Measurements from ENCODE around the gene CAPN3.

The CAPN3 gene

DNA sequence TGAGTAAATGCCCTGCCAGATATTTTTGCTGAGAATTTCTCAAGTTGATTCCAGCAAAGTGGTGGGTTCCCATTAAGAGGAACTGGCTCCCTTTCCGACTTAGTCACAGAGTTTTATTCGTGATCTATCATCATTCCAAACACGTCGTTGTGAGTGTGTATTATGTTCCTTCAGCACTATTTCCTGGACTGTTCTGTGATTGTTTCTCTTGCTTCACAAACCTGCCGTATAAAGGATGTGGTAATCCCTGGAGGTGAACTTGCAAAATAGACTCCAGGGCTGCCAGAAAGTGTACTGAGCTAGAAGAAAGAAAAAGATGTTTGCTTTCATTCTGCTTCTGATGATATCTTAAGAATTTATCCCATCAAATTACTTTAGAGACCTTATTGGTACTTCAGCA, 14.5 kb upstream of the CAPN3 start:
- Histone ChIP-seq H3K9me3 (replicated peaks in 1 of 2; ENCODE audit: control insufficient read depth in 2 of 2, insufficient read depth in 1 of 2, low read depth in 1 of 2, low read length in 2 of 2) (no peaks in the 10 kb centered on the region), H3K14ac (ENCODE audit: low read length) (no peak overlapping the region), H2BK120ac (ENCODE audit: low read depth, low read length) (no peak overlapping the region), H3K18ac (ENCODE audit: low read length) (no peak overlapping the region), H2AFZ (ENCODE audit: low read length) (no peak overlapping the region), H3K4me1 (ENCODE audit: control insufficient read depth in 2 of 2, insufficient read depth in 1 of 2, low read depth in 1 of 2, low read length in 2 of 2) (no peaks in the 10 kb centered on the region), H3K4me3 (ENCODE audit: low read length in 2 of 2) (no peak overlapping the region), H3K27me3 (ENCODE audit: control insufficient read depth in 3 of 3, insufficient read depth in 3 of 3, low read depth in 1 of 3, low read length in 3 of 3) (no peaks in the 10 kb centered on the region), H3K79me1 (ENCODE audit: low read depth, low read length) (no peaks in the 10 kb centered on the region), H2BK15ac (ENCODE audit: low read length) (no peak overlapping the region), H4K91ac (ENCODE audit: low read depth, low read length, poor library complexity) (no peak overlapping the region), H2AK5ac (ENCODE audit: low read depth, low read length) (no peak overlapping the region), H3K27ac (replicated peaks; ENCODE audit: low read length) (no peak overlapping the region), H2BK5ac (ENCODE audit: low read length) (no peak overlapping the region), H3K36me3 (replicated peaks in 1 of 2; ENCODE audit: control insufficient read depth in 2 of 2, insufficient read depth in 2 of 2, low read length in 2 of 2) (no peaks in the 10 kb centered on the region), H4K8ac (ENCODE audit: low read depth, low read length) (no peak overlapping the region), H3K23ac (ENCODE audit: low read depth, low read length, poor library complexity) (no peak overlapping the region), H3K4ac (ENCODE audit: low read length) (no peak overlapping the region), H2BK12ac (ENCODE audit: low read length) (no peak overlapping the region), H3K9ac (ENCODE audit: low read depth, low read length, poor library complexity) (no peak overlapping the region), H3K4me2 (ENCODE audit: insufficient read depth, low read length, poor library complexity, severe bottlenecking) (no peak overlapping the region)
- WGBS, 2 donors (ENCODE audit: extremely low coverage in 2 of 2, insufficient read length in 2 of 2, insufficient replicate concordance in 1 of 2): no CpG with 5 or more reads among the region's 5 CpGs
- no peak for DNase-seq (ENCODE audit: low spot score)

DNA sequence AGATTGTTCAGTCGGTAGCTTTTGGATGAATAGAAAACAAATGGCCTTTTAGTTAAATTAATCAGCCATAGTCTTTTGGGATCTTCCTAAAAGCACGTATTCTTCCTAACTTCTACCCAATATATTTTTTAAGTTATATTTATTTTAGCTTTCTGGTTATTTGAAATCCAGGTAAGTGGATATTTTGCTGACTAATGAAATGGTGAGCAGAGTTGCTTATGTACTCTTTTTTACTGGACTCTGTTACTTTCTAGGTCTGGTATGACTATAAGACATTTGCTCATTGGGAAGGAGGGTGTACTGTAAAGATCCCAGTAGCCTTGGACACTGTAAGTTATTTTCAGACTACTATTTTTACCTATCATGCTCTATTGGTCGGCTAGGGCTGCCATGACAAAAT, 13.8 kb upstream of the CAPN3 start:
- no peaks in the 10 kb centered on the region for H3K79me1 ChIP-seq (ENCODE audit: low read depth, low read length)

GRCh38 chr15:42348083-42348482, 11.2 kb upstream of the CAPN3 start:
- no peak overlapping the region for H3K27ac ChIP-seq (replicated peaks; ENCODE audit: low read length)
- H3K9ac ChIP-seq (ENCODE audit: low read depth, low read length, poor library complexity): no peak overlapping the region
- no peak overlapping the region for H4K8ac ChIP-seq (ENCODE audit: low read depth, low read length)
- no peak overlapping the region for H2BK15ac ChIP-seq (ENCODE audit: low read length)
- no peak overlapping the region for H3K23ac ChIP-seq (ENCODE audit: low read depth, low read length, poor library complexity)
- DNase-seq (ENCODE audit: low spot score): no peak
- no peaks in the 10 kb centered on the region for H3K27me3 ChIP-seq (ENCODE audit: control insufficient read depth in 3 of 3, insufficient read depth in 3 of 3, low read depth in 1 of 3, low read length in 3 of 3)
- H3K4me2 ChIP-seq (ENCODE audit: insufficient read depth, low read length, poor library complexity, severe bottlenecking): no peak overlapping the region
- no peak overlapping the region for H2AFZ ChIP-seq (ENCODE audit: low read length)
- no peak overlapping the region for H2BK120ac ChIP-seq (ENCODE audit: low read depth, low read length)
- H2AK5ac ChIP-seq (ENCODE audit: low read depth, low read length): no peak overlapping the region
- H3K36me3 ChIP-seq (replicated peaks in 1 of 2; ENCODE audit: control insufficient read depth in 2 of 2, insufficient read depth in 2 of 2, low read length in 2 of 2): peaks cover 0 to 3% of the 10 kb centered on the region in 2 donors
- no peak overlapping the region for H3K18ac ChIP-seq (ENCODE audit: low read length)
- no peak overlapping the region for H2BK12ac ChIP-seq (ENCODE audit: low read length)
- no peak overlapping the region for H3K4me3 ChIP-seq (ENCODE audit: low read length in 2 of 2)
- no peak overlapping the region for H2BK5ac ChIP-seq (ENCODE audit: low read length)
- WGBS, 2 donors (ENCODE audit: extremely low coverage in 2 of 2, insufficient read length in 2 of 2, insufficient replicate concordance in 1 of 2): no CpG with 5 or more reads among the region's 5 CpGs
- H3K9me3 ChIP-seq (replicated peaks in 1 of 2; ENCODE audit: control insufficient read depth in 2 of 2, insufficient read depth in 1 of 2, low read depth in 1 of 2, low read length in 2 of 2): no peaks in the 10 kb centered on the region
- no peaks in the 10 kb centered on the region for H3K79me1 ChIP-seq (ENCODE audit: low read depth, low read length)
- H3K14ac ChIP-seq (ENCODE audit: low read length): no peak overlapping the region
- no peaks in the 10 kb centered on the region for H3K4me1 ChIP-seq (ENCODE audit: control insufficient read depth in 2 of 2, insufficient read depth in 1 of 2, low read depth in 1 of 2, low read length in 2 of 2)
- H4K91ac ChIP-seq (ENCODE audit: low read depth, low read length, poor library complexity): no peak overlapping the region
- no peak overlapping the region for H3K4ac ChIP-seq (ENCODE audit: low read length)

More for the DNA sequence above, 13.8 kb upstream of the CAPN3 start:
- Histone ChIP-seq H2BK120ac (ENCODE audit: low read depth, low read length) (no peak overlapping the region), H3K4me2 (ENCODE audit: insufficient read depth, low read length, poor library complexity, severe bottlenecking) (no peak overlapping the region), H3K4me3 (ENCODE audit: low read length in 2 of 2) (no peak overlapping the region), H3K4ac (ENCODE audit: low read length) (no peak overlapping the region), H4K91ac (ENCODE audit: low read depth, low read length, poor library complexity) (no peak overlapping the region), H3K23ac (ENCODE audit: low read depth, low read length, poor library complexity) (no peak overlapping the region), H3K9me3 (replicated peaks in 1 of 2; ENCODE audit: control insufficient read depth in 2 of 2, insufficient read depth in 1 of 2, low read depth in 1 of 2, low read length in 2 of 2) (no peaks in the 10 kb centered on the region), H2BK5ac (ENCODE audit: low read length) (no peak overlapping the region), H2AFZ (ENCODE audit: low read length) (no peak overlapping the region), H2BK15ac (ENCODE audit: low read length) (no peak overlapping the region), H2BK12ac (ENCODE audit: low read length) (no peak overlapping the region), H3K18ac (ENCODE audit: low read length) (no peak overlapping the region), H3K14ac (ENCODE audit: low read length) (no peak overlapping the region), H3K27me3 (ENCODE audit: control insufficient read depth in 3 of 3, insufficient read depth in 3 of 3, low read depth in 1 of 3, low read length in 3 of 3) (no peaks in the 10 kb centered on the region), H2AK5ac (ENCODE audit: low read depth, low read length) (no peak overlapping the region), H3K27ac (replicated peaks; ENCODE audit: low read length) (no peak overlapping the region), H4K8ac (ENCODE audit: low read depth, low read length) (no peak overlapping the region), H3K9ac (ENCODE audit: low read depth, low read length, poor library complexity) (no peak overlapping the region), H3K36me3 (replicated peaks in 1 of 2; ENCODE audit: control insufficient read depth in 2 of 2, insufficient read depth in 2 of 2, low read length in 2 of 2) (no peaks in the 10 kb centered on the region), H3K4me1 (ENCODE audit: control insufficient read depth in 2 of 2, insufficient read depth in 1 of 2, low read depth in 1 of 2, low read length in 2 of 2) (no peaks in the 10 kb centered on the region)
- DNase-seq (ENCODE audit: low spot score): no peak
- WGBS, 2 donors (ENCODE audit: extremely low coverage in 2 of 2, insufficient read length in 2 of 2, insufficient replicate concordance in 1 of 2): no CpG with 5 or more reads among the region's 3 CpGs

DNA sequence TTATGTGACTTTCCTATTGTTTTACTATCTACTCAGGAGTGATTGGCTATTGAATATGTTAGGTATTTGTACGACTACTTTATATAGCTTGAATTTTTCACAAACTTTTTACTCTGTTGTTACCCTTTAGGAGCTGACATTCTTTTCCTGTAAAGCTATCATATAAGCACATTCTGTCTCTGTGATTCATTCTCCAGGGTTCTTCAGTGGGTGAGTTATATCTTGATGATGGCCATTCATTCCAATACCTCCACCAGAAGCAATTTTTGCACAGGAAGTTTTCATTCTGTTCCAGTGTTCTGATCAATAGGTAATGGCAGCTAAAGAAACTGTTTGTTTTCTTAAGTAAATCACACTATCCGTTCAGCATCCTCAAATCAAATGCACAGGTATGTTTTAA, 10.1 kb upstream of the CAPN3 start:
- Histone ChIP-seq H2AK5ac (ENCODE audit: low read depth, low read length) (no peak overlapping the region), H2BK12ac (ENCODE audit: low read length) (no peak overlapping the region), H3K4me2 (ENCODE audit: insufficient read depth, low read length, poor library complexity, severe bottlenecking) (no peak overlapping the region), H4K91ac (ENCODE audit: low read depth, low read length, poor library complexity) (no peak overlapping the region), H4K8ac (ENCODE audit: low read depth, low read length) (no peak overlapping the region), H2BK5ac (ENCODE audit: low read length) (no peak overlapping the region), H3K36me3 (replicated peaks in 1 of 2; ENCODE audit: control insufficient read depth in 2 of 2, insufficient read depth in 2 of 2, low read length in 2 of 2) (peaks cover 0 to 3% of the 10 kb centered on the region in 2 donors), H3K9me3 (replicated peaks in 1 of 2; ENCODE audit: control insufficient read depth in 2 of 2, insufficient read depth in 1 of 2, low read depth in 1 of 2, low read length in 2 of 2) (no peaks in the 10 kb centered on the region), H3K23ac (ENCODE audit: low read depth, low read length, poor library complexity) (no peak overlapping the region), H2BK15ac (ENCODE audit: low read length) (no peak overlapping the region), H3K4me3 (ENCODE audit: low read length in 2 of 2) (no peak overlapping the region), H3K4me1 (ENCODE audit: control insufficient read depth in 2 of 2, insufficient read depth in 1 of 2, low read depth in 1 of 2, low read length in 2 of 2) (no peaks in the 10 kb centered on the region), H2AFZ (ENCODE audit: low read length) (no peak overlapping the region), H3K14ac (ENCODE audit: low read length) (no peak overlapping the region), H3K4ac (ENCODE audit: low read length) (no peak overlapping the region), H3K27me3 (ENCODE audit: control insufficient read depth in 3 of 3, insufficient read depth in 3 of 3, low read depth in 1 of 3, low read length in 3 of 3) (no peaks in the 10 kb centered on the region), H2BK120ac (ENCODE audit: low read depth, low read length) (no peak overlapping the region), H3K9ac (ENCODE audit: low read depth, low read length, poor library complexity) (no peak overlapping the region), H3K27ac (replicated peaks; ENCODE audit: low read length) (no peak overlapping the region), H3K79me1 (ENCODE audit: low read depth, low read length) (no peaks in the 10 kb centered on the region), H3K18ac (ENCODE audit: low read length) (no peak overlapping the region)
- DNase-seq (ENCODE audit: low spot score): no peak
- no CpG with 5 or more reads among the region's 2 CpGs for WGBS, 2 donors (ENCODE audit: extremely low coverage in 2 of 2, insufficient read length in 2 of 2, insufficient replicate concordance in 1 of 2)
